ENCODE data around the gene TEDDM1.

- TF ChIP-seq CTCF (conservative IDR thresholded peaks at IDR 0.05) (peak; percentile 88), ZFX (IDR thresholded peaks at IDR 0.05) (no peak)
These were observed 45.7 kb upstream of the TEDDM1 start for GRCh38 chr1:182446033-182446669.

All from C4-2B (cell line).